ENCODE data around the gene TMEM217.

Gene TMEM217

DNA sequence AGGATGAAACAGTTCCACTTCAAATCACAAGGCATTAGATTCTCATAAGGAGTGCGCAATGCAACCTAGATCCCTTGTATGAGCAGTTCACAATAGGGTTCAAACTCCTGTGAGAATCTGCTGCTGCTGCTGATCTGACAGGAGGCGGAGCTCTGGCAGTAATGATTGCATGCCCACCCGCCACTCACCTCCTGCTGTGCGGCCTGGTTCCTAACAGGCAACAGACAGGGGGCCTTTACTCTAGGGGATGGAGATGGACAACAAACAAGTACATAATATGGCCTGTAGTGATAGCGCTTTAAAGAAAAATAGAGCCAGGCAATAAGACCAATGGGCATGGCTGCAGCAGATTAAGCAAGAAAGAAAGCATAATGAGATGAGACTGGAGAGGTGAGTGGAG lies 3.1 kb downstream of the TMEM217 start:
- TF ChIP-seq, protein P1, sequence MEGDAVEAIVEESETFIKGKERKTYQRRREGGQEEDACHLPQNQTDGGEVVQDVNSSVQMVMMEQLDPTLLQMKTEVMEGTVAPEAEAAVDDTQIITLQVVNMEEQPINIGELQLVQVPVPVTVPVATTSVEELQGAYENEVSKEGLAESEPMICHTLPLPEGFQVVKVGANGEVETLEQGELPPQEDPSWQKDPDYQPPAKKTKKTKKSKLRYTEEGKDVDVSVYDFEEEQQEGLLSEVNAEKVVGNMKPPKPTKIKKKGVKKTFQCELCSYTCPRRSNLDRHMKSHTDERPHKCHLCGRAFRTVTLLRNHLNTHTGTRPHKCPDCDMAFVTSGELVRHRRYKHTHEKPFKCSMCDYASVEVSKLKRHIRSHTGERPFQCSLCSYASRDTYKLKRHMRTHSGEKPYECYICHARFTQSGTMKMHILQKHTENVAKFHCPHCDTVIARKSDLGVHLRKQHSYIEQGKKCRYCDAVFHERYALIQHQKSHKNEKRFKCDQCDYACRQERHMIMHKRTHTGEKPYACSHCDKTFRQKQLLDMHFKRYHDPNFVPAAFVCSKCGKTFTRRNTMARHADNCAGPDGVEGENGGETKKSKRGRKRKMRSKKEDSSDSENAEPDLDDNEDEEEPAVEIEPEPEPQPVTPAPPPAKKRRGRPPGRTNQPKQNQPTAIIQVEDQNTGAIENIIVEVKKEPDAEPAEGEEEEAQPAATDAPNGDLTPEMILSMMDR (IDR thresholded peaks at IDR 0.05; ENCODE audit: low read depth, low read length, missing control alignments), result no peak
- in situ Hi-C loops (cut with HindIII; ENCODE audit: low sequenced_read_pairs), result no loop called here
- H3K4me3 ChIP-seq (ENCODE audit: low read depth, low read length), result no peak overlapping the region
- DNase-seq (ENCODE audit: low read depth), result no peak

DNA sequence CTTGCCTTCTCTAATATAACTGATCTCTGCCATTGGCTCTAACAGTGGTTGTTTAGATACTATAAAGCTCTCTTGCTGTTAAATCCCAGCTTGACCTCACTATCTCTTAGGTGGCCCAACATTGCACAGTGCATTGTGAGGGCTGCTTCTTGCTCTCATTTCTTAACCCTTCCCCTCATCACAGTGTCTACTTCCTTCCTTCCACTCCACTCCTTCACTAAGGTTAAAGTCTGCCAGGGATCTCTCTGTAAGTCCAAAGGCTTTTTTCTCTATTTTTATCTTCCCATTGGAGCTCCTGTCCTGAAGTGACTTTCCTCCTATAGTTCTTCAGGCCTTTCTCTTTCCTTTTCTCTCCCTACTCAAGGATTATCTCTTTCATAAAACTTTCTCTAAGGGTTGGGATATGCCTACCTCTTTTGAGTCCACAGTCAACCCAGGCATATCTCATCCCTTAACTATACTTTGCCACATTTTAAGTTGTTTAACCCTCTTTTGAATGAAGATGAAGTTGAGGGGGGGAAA lies 4.4 kb downstream of the TMEM217 start:
- TF ChIP-seq, protein P1 (IDR thresholded peaks at IDR 0.05; ENCODE audit: low read depth, low read length, missing control alignments), result no peak
- H3K4me3 ChIP-seq (ENCODE audit: low read depth, low read length), result no peak overlapping the region
- no peak for DNase-seq (ENCODE audit: low read depth)
- in situ Hi-C loops (cut with HindIII; ENCODE audit: low sequenced_read_pairs), result no loop called here

DNA sequence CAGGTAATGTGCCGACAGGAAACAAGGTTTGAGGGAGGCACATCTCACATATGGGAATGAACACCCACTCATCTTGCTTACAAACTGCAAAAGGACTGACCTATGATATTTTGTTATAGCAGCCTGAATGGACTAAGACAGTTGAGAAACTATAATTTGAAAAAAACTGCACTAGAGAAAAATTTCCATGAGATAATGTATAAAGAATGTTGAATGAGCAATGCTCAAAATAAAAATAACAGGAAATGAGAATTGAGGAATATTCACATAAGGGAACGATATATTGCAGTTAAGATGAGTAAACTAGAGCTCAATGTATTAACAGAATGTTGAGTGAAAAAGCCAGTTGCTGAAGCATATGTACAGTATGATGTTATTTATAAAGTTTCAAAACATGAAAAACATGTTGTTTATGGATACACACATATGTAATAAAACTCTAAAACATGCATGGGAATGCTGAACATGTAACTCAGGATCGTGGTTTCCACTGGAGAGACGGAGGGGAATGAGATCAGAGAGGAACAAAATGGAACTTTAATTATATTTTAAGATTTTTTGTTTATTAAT lies 6.6 kb downstream of the TMEM217 start:
- in situ Hi-C loops (cut with HindIII; ENCODE audit: low sequenced_read_pairs), result no loop called here
- H3K4me3 ChIP-seq (ENCODE audit: low read depth, low read length), result no peak overlapping the region
- TF ChIP-seq, protein P1 (IDR thresholded peaks at IDR 0.05; ENCODE audit: low read depth, low read length, missing control alignments), result no peak
- DNase-seq (ENCODE audit: low read depth), result no peak

DNA sequence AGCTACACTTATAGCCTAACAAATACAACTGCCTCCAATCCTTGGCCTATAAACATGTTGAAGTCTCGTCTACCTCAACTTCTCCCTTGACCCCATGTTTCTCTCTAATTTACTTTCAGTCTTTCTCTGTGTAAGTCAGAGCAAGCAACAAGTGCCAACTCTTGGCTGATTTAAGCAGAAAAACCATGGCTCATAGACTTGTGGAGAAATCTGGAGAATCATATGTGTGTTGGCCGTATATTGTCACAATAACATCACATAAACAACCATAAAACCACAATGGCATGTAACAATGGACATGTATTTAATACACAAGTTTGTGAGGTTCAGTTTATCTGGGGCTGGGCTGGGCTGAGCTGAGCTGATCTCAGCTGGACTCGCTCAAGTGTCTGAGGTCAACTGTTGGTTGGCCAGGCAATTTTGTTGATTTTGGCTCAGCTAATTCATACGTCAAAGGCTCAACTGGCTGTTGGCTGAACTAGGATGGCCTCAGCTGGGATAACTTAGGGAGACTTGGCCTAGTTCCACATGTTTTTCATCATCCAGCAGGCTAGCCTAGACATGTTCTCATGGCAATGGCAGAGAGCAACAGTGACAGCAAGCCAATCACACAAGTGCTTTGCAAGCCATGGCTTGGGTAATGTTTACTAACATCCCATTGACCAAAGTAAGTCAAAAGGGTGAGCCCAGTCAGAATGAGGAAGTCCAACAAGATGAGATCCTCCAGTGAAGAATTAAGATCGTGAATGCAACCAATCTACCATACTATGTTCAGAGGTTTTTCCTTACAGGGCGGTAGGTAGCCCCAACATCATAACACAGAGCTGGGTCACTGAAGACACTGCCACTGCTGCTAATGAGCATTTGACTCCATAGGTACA lies 13.3 kb downstream of the TMEM217 start:
- DNase-seq (ENCODE audit: low read depth), result peak; percentile 100
- TF ChIP-seq, protein P1 (IDR thresholded peaks at IDR 0.05; ENCODE audit: low read depth, low read length, missing control alignments), result no peak
- no peak overlapping the region for H3K4me3 ChIP-seq (ENCODE audit: low read depth, low read length)
- in situ Hi-C loops (cut with HindIII; ENCODE audit: low sequenced_read_pairs), result no loop called here

DNA sequence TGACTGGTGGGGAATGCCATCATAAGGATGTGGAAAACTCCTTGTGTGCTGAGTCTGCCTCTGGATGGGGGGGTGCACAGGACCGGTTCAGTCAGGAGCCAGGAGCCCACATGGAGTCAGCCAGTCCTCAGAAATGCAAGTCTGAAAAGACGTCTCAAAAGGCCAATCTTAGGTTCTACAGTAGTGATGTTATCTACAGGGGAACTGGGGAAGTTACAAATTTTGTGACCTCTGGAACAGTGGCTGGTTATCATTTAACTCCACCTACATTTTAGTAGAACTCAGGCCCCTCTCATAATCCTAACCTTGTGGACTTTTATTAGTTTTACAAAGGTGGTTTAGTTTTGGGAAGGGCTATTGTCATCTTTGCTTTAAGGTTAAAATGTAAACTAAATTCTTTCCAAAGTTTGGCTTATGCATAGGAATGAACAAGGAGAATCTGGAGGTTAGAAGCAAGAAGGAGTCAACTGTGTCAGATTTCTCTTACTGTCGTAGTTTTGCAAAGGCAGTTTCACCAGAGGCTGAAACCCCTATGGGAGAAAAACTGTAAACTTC lies 14.1 kb downstream of the TMEM217 start:
- in situ Hi-C loops (cut with HindIII; ENCODE audit: low sequenced_read_pairs), result no loop called here
- TF ChIP-seq, protein P1 (IDR thresholded peaks at IDR 0.05; ENCODE audit: low read depth, low read length, missing control alignments), result no peak
- DNase-seq (ENCODE audit: low read depth), result no peak
- no peak overlapping the region for H3K4me3 ChIP-seq (ENCODE audit: low read depth, low read length)

DNA sequence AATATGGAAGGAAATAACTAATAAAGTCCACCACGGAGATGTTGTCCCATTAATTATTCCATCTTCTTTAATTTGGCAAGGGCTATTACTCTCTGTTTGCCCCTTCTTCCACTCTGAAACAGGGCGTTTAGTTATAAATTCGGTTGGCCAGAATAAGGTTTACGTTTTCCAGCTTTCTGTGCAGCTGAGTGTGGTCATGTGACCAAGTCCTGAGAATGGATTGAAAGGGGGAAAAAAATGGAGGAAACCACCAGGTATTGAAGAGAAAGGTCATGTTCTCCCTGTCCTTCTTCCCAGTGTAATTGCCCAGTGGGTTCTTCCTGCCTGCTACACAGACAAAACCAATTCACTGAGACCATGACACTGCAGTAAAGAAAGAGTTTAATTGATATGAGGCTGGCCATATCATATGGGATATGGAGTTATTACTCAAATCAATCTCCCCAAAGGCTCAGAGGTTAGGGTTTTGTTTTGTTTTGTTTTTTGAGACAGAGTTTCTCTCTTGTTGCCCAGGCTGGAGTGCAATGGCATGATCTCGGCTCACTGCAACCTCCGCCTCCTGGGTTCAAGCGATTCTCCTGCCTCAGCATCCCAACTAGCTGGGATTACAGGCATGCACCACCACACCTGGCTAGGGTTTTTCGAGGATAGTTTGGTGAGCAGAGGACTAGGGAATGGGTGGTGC lies 14.7 kb downstream of the TMEM217 start:
- no peak for DNase-seq (ENCODE audit: low read depth)
- in situ Hi-C loops (cut with HindIII; ENCODE audit: low sequenced_read_pairs), result no loop called here
- TF ChIP-seq, protein P1 (IDR thresholded peaks at IDR 0.05; ENCODE audit: low read depth, low read length, missing control alignments), result no peak
- H3K4me3 ChIP-seq (ENCODE audit: low read depth, low read length), result no peak overlapping the region
